Activated naive CD8-positive, alpha-beta T cell treated with anti-CD3 and anti-CD28 coated beads, Interleukin-2, amount 10 ng/mL, durations not matched to agents 7 days and 5 days (primary cell): Measurements from ENCODE around the gene NAT16. TPM values are rescaled to one million over a fixed set of nuclear protein-coding genes. Genes with fewer than 3 reads are reported as not detected.

Experiments used
- ATAC-seq: fragments of 150-1000 bp; cut with Tn5 transposase; one replicate; pipeline ENCODE4 v1.10.0; 2021; ENCODE audit warnings: low read depth, moderate library complexity
- POLR2A ChIA-PET: fragments of 350-600 bp; sonication (Branson Sonifier 250); formaldehyde crosslinking; loops from one replicate; lab custom pipeline; 2021; ENCODE audit warnings: antibody characterized with exemption; lab: Charles Lee
- DNase-seq: peaks from one replicate; pipeline ENCODE4 v3.0.0; 2021
- H3K27ac Mint-ChIP-seq: one replicate; pipeline ENCODE4 v1.8.0; 2022; ENCODE audit warnings: mild to moderate bottlenecking, mixed read lengths
- H3K27me3 Mint-ChIP-seq: one replicate; pipeline ENCODE4 v1.8.0; 2022; ENCODE audit warnings: mild to moderate bottlenecking, moderate library complexity, mixed read lengths
- H3K36me3 Mint-ChIP-seq: one replicate; pipeline ENCODE4 v1.8.0; 2021; ENCODE audit warnings: mild to moderate bottlenecking, mixed read lengths
- H3K4me1 Mint-ChIP-seq: one replicate; pipeline ENCODE4 v1.8.0; 2021; ENCODE audit warnings: mixed read lengths
- H3K4me3 Mint-ChIP-seq: one replicate; pipeline ENCODE4 v1.8.0; 2022; ENCODE audit warnings: mild to moderate bottlenecking, moderate library complexity, mixed read lengths
- H3K9me3 Mint-ChIP-seq: one replicate; pipeline ENCODE4 v1.8.0; 2021; ENCODE audit warnings: mixed read lengths
- total RNA-seq, 2 experiments: library from RNA; stranded (reverse); gene quantifications; one replicate each; pipeline ENCODE4 v1.2.3, GENCODE V29; 2021

The NAT16 gene
- total RNA-seq, 2 experiments from 2014 or later = not detected

- ATAC-seq = no peak
- H3K27ac Mint-ChIP-seq = no peak overlapping the region
- peaks cover 37% of the 10 kb centered on the region for H3K4me1 Mint-ChIP-seq
- POLR2A ChIA-PET = interaction anchor here (0.5 to 2.1 kb wide), 4 partner anchors 8 to 83 kb away, joined by 3 to 8 read pairs (median 4); partner anchors contain the start of genes AP1S1 and VGF
- no peaks in the 10 kb centered on the region for H3K9me3 Mint-ChIP-seq
- peaks cover 91% of the 10 kb centered on the region for H3K27me3 Mint-ChIP-seq
- no peaks in the 10 kb centered on the region for H3K36me3 Mint-ChIP-seq
- DNase-seq = peak; percentile 43
- peak overlapping the region; percentile 18 for H3K4me3 Mint-ChIP-seq
Observed at GRCh38 chr7:101172854-101173751, 7.0 kb downstream of the NAT16 start.

GRCh38 chr7:101172005-101172853 lies 7.9 kb downstream of the NAT16 start:
- ATAC-seq (no peak), DNase-seq (no peak)
- Mint-ChIP-seq H3K27ac (no peak overlapping the region), H3K4me1 (peaks cover 40% of the 10 kb centered on the region), H3K4me3 (peak overlapping the region; percentile 18), H3K9me3 (no peaks in the 10 kb centered on the region), H3K27me3 (peaks cover 91% of the 10 kb centered on the region), H3K36me3 (no peaks in the 10 kb centered on the region)
- POLR2A ChIA-PET = interaction anchor here (0.5 to 2.1 kb wide), 4 partner anchors 7 to 82 kb away, joined by 3 to 8 read pairs (median 6); partner anchors contain the start of genes AP1S1 and VGF

GRCh38 chr7:101171442-101171837 lies 8.7 kb downstream of the NAT16 start:
- peaks cover 40% of the 10 kb centered on the region for H3K4me1 Mint-ChIP-seq
- peak overlapping the region; percentile 7 for H3K27ac Mint-ChIP-seq
- DNase-seq = no peak
- H3K36me3 Mint-ChIP-seq = no peaks in the 10 kb centered on the region
- POLR2A ChIA-PET = interaction anchor here (2.1 kb wide), 1 partner anchor 29 kb away, joined by 7 read pairs; no protein-coding TSS in a partner anchor
- peaks cover 90% of the 10 kb centered on the region for H3K27me3 Mint-ChIP-seq
- H3K9me3 Mint-ChIP-seq = no peaks in the 10 kb centered on the region
- peak overlapping the region; percentile 12 for H3K4me3 Mint-ChIP-seq
- ATAC-seq = no peak

GRCh38 chr7:101170617-101171441 lies 9.3 kb downstream of the NAT16 start:
- POLR2A ChIA-PET = interaction anchor here (1.2 to 2.1 kb wide), 2 partner anchors 27 to 28 kb away, joined by 3 to 7 read pairs; no protein-coding TSS in a partner anchor
- Mint-ChIP-seq H3K36me3 (no peaks in the 10 kb centered on the region), H3K27ac (peak overlapping the region; percentile 7), H3K9me3 (no peaks in the 10 kb centered on the region), H3K4me3 (peak overlapping the region; percentile 12), H3K4me1 (peaks cover 44% of the 10 kb centered on the region), H3K27me3 (peaks cover 90% of the 10 kb centered on the region)
- DNase-seq (no peak), ATAC-seq (no peak)

GRCh38 chr7:101169838-101170551 lies 10.1 kb downstream of the NAT16 start:
- peaks cover 2% of the 10 kb centered on the region for H3K36me3 Mint-ChIP-seq
- ATAC-seq (peak; percentile 35), DNase-seq (peak; percentile 90)
- H3K4me1 Mint-ChIP-seq = peaks cover 49% of the 10 kb centered on the region
- no peaks in the 10 kb centered on the region for H3K9me3 Mint-ChIP-seq
- H3K27me3 Mint-ChIP-seq = peaks cover 89% of the 10 kb centered on the region
- no peak overlapping the region for H3K27ac Mint-ChIP-seq
- POLR2A ChIA-PET = interaction anchor here (1.2 to 2.1 kb wide), 2 partner anchors 26 to 27 kb away, joined by 3 to 7 read pairs; no protein-coding TSS in a partner anchor
- H3K4me3 Mint-ChIP-seq = peak overlapping the region; percentile 56

- peaks cover 50% of the 10 kb centered on the region for H3K4me1 Mint-ChIP-seq
- H3K4me3 Mint-ChIP-seq = peak overlapping the region; percentile 56
- H3K27me3 Mint-ChIP-seq = peaks cover 88% of the 10 kb centered on the region
- POLR2A ChIA-PET = no interaction called here
- no peak for DNase-seq
- H3K36me3 Mint-ChIP-seq = peaks cover 2% of the 10 kb centered on the region
- H3K27ac Mint-ChIP-seq = no peak overlapping the region
- H3K9me3 Mint-ChIP-seq = no peaks in the 10 kb centered on the region
- ATAC-seq = no peak
Observed at GRCh38 chr7:101169110-101169837, 10.8 kb downstream of the NAT16 start.

GRCh38 chr7:101168412-101169049 lies 11.6 kb downstream of the NAT16 start:
- H3K4me1 Mint-ChIP-seq = peaks cover 45% of the 10 kb centered on the region
- no peak overlapping the region for H3K27ac Mint-ChIP-seq
- H3K4me3 Mint-ChIP-seq = no peak overlapping the region
- H3K9me3 Mint-ChIP-seq = no peaks in the 10 kb centered on the region
- ATAC-seq (no peak), DNase-seq (no peak)
- peaks cover 81% of the 10 kb centered on the region for H3K27me3 Mint-ChIP-seq
- POLR2A ChIA-PET = interaction anchor here (1.0 kb wide), 1 partner anchor 25 kb away, joined by 7 read pairs; no protein-coding TSS in a partner anchor
- peaks cover 2% of the 10 kb centered on the region for H3K36me3 Mint-ChIP-seq

- Mint-ChIP-seq H3K9me3 (no peaks in the 10 kb centered on the region), H3K27me3 (peaks cover 79% of the 10 kb centered on the region), H3K4me3 (no peak overlapping the region), H3K4me1 (peaks cover 46% of the 10 kb centered on the region), H3K27ac (no peak overlapping the region), H3K36me3 (peaks cover 2% of the 10 kb centered on the region)
- ATAC-seq = no peak
- no peak for DNase-seq
- POLR2A ChIA-PET = interaction anchor here (1.0 kb wide), 1 partner anchor 24 kb away, joined by 7 read pairs; no protein-coding TSS in a partner anchor
Observed at GRCh38 chr7:101167645-101168411, 12.3 kb downstream of the NAT16 start.

GRCh38 chr7:101166909-101167644 lies 13.0 kb downstream of the NAT16 start:
- H3K27me3 Mint-ChIP-seq = peaks cover 81% of the 10 kb centered on the region
- no peak overlapping the region for H3K4me3 Mint-ChIP-seq
- POLR2A ChIA-PET = no interaction called here
- ATAC-seq (no peak), DNase-seq (no peak)
- no peak overlapping the region for H3K27ac Mint-ChIP-seq
- peaks cover 46% of the 10 kb centered on the region for H3K4me1 Mint-ChIP-seq
- no peaks in the 10 kb centered on the region for H3K9me3 Mint-ChIP-seq
- H3K36me3 Mint-ChIP-seq = peaks cover 2% of the 10 kb centered on the region

- no peak for DNase-seq
- Mint-ChIP-seq H3K9me3 (no peaks in the 10 kb centered on the region), H3K36me3 (peaks cover 2% of the 10 kb centered on the region), H3K27me3 (peaks cover 77% of the 10 kb centered on the region), H3K4me1 (peaks cover 43% of the 10 kb centered on the region), H3K4me3 (no peak overlapping the region), H3K27ac (no peak overlapping the region)
- ATAC-seq = no peak
- POLR2A ChIA-PET = interaction anchor here (1.2 kb wide), 1 partner anchor 81 kb away, joined by 4 read pairs; the partner anchor contains the start of gene TRIM56
Observed at GRCh38 chr7:101166648-101166908, 13.5 kb downstream of the NAT16 start.
